Astrocyte of the spinal cord (primary cell): ENCODE measurements around the gene ADAMTS7.
"Not testable (repeated sequence)": the region's sequence is repeated elsewhere in the genome, so short reads cannot be mapped to it uniquely, and the experiment has no call there.

Experiments used
- DNase-seq: peaks from one replicate; pipeline ENCODE4 v3.0.0; 2011; ENCODE audit warnings: low read depth, low spot score
- H3K4me3 ChIP-seq: 2 replicates; pipeline ENCODE4 v1.5.1; 2011; ENCODE audit warnings: low read depth, mild to moderate bottlenecking, low read length, moderate library complexity
- in situ Hi-C: cut with HindIII; loops from 2 replicates; pipeline ENCODE4 v1.10.0; 2017; ENCODE audit warnings: low sequenced_read_pairs
- TF ChIP-seq, protein P1 (sequence below): IDR thresholded peaks from 2 replicates; pipeline ENCODE4 v1.5.1; 2012; ENCODE audit warnings: low read depth, mild to moderate bottlenecking, low read length, inconsistent platforms

Gene ADAMTS7

GRCh38 chr15:78778422-78778821 is 32.8 kb downstream of the ADAMTS7 start:
- DNase-seq: no peak
- TF ChIP-seq, protein P1, sequence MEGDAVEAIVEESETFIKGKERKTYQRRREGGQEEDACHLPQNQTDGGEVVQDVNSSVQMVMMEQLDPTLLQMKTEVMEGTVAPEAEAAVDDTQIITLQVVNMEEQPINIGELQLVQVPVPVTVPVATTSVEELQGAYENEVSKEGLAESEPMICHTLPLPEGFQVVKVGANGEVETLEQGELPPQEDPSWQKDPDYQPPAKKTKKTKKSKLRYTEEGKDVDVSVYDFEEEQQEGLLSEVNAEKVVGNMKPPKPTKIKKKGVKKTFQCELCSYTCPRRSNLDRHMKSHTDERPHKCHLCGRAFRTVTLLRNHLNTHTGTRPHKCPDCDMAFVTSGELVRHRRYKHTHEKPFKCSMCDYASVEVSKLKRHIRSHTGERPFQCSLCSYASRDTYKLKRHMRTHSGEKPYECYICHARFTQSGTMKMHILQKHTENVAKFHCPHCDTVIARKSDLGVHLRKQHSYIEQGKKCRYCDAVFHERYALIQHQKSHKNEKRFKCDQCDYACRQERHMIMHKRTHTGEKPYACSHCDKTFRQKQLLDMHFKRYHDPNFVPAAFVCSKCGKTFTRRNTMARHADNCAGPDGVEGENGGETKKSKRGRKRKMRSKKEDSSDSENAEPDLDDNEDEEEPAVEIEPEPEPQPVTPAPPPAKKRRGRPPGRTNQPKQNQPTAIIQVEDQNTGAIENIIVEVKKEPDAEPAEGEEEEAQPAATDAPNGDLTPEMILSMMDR: no peak
- no peak overlapping the region for H3K4me3 ChIP-seq
- in situ Hi-C loops: no loop called here

DNA sequence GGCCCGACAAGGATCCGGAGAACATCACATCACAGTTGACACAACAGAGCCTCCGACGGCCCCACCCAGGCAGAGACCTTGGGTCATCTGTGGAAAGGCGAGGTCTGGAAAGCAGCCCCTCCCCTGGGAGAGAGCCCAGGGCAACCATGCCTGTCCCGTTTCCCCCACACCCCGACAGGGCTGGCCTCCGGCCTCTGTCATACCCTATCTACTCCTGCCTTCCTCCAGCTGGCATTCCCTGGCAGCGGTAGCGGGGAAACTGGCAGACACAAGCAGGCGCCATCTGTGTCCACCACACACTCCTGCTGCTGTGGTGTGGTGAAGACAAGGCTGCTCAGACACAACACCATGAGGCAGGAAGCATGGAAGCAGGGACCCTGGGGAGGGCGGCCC is 33.3 kb downstream of the ADAMTS7 start:
- H3K4me3 ChIP-seq, DNase-seq, in situ Hi-C loops: not testable (repeated sequence)

DNA sequence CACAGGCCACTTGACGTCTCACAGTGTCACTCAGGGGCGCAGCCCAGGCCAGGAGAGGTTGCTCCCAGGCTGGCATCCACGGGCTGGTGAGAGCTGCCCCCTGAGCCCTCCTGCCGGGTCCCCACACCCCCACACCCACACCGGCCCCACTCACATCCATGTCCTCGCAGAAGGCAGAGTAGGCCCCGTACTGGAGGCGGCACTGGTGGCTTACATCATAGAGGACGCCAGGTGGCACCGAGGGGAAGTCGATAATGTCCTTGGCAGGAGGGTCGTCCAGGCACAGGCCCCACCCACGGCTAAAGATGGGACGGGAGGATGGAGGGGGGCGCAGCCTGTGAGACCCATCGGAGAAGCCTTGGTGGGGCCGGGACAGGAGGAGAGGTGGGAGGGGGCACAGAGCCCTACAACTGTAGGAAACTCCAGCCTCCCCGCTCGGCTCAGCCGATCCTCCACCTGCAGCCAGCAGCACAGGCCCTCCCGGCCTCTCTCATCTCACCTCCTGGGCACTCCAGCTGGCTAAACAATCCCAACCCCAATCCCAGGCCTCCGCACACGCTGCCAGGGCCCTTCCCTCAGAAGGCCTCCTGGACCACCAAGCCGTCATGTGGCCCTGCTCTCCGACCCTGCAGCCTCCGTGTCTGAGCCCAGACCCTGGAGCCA is 33.8 kb downstream of the ADAMTS7 start:
- H3K4me3 ChIP-seq, in situ Hi-C loops: not testable (repeated sequence)

GRCh38 chr15:78776046-78776925 is 35.0 kb downstream of the ADAMTS7 start:
- in situ Hi-C loops, H3K4me3 ChIP-seq, DNase-seq: not testable (repeated sequence)

More for the DNA sequence above, 33.8 kb downstream of the ADAMTS7 start:
- not testable (repeated sequence) for DNase-seq

DNA sequence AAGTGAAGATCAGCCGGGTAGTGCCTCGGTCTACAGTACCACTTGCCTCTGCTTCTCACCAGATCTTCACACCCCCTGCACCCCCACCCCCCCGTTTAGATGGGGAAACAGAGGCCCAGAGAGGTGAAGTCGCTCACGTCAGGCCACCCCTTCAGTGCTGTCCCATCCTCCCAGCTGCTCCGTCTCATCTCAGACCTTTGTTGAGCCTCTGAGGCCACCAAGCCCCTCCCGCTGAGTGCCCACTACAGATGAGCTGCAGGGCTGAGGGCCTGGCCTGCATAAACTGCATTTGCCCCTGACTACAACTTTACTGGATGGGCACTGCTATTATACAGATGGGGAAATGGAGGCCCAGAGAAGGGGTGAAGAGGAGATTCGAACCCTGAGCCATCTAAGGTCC is 35.8 kb downstream of the ADAMTS7 start:
- TF ChIP-seq, protein P1: no peak
- H3K4me3 ChIP-seq: no peak overlapping the region
- in situ Hi-C loops: no loop called here
- DNase-seq: no peak

DNA sequence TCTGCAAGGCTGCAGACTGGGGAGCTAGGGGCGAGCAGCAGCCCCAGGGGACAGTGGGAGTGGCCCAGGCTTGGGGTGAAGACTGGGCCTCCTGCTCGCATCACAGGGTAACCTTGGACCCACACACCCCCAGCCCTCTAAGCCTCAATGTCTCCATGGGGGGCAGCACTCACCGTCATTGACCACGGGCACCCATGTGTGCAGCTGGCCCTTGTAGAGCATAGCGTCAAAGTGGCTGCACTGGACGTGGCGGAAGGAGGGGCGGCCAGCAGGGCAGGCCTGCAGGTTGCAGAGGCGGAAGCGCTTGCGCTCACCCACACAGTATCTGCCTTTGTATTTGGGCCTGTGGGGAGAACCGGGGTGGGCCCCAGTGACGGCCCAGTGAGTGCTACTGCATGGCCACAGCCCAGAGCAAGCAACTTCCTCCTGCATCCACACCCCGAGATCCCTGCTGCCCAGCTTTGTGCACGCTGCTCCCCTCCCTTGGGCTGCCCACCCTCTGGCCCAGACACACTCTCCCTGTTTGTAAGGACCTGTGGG is 36.7 kb downstream of the ADAMTS7 start:
- in situ Hi-C loops, H3K4me3 ChIP-seq, DNase-seq: not testable (repeated sequence)

DNA sequence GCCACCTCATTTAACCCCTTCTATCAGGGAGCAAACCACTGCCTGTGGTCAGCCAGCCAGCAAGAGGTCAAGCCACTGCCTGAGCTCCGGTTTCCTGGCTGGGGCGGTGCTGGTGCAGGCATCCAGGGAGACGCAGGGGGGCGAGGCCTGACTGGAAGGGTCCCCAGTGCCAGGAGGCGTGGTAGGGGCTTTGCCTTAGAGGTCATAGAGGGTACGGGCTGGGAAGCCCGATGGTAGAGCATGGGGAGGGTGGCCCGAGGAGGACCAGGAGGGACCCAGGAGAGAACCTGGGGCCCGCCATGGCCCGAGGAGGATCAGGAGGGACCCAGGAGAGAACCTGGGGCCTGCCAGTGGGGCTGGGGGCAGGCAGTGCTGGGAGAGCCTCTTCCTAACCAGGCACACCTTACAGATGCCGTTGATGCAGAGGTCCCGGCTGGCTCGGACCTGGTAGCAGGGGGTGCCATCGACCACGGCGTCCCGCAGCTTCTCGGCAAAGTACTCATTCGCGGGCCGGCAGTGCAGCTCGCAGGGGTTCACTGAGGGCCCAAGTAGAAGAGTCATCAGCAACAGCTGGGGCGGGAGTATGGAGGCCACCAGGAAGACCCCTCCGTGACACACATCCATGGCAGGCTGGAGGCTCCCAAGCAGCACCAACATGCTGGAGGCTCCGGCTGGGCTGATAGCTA is 37.4 kb downstream of the ADAMTS7 start:
- in situ Hi-C loops, DNase-seq, H3K4me3 ChIP-seq: not testable (repeated sequence)

GRCh38 chr15:78772738-78773137 is 38.5 kb downstream of the ADAMTS7 start:
- H3K4me3 ChIP-seq: no peak overlapping the region
- no peak for DNase-seq
- in situ Hi-C loops: no loop called here
- TF ChIP-seq, protein P1: no peak

DNA sequence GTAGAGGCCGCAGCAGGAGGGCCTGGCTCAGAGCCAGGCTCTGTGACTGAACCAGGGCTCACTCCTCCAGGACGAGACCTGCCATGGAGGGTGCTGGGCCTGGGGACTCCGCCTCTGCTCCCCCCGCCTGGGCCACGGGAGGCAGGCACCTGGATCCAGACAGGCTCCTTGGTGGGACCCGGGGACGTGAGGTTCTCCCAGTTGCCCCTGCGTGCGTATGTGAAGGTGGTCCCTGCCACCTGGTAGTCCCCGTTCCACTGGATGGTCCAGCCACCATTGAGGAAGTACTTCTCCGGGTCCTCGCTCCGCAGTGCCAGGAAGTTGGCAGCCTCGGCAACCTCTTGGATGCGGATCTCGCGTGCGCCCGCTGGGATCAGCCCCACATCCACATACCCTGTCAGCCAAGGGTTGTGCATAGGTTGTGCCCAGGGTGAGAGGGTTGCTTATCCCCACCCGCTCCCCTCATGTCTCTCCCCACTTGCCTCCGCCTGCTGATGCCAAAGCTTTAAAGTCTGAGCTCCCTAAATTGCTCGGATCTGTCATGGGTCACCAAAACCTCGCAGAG is 39.7 kb downstream of the ADAMTS7 start:
- in situ Hi-C loops, DNase-seq, H3K4me3 ChIP-seq: not testable (repeated sequence)

DNA sequence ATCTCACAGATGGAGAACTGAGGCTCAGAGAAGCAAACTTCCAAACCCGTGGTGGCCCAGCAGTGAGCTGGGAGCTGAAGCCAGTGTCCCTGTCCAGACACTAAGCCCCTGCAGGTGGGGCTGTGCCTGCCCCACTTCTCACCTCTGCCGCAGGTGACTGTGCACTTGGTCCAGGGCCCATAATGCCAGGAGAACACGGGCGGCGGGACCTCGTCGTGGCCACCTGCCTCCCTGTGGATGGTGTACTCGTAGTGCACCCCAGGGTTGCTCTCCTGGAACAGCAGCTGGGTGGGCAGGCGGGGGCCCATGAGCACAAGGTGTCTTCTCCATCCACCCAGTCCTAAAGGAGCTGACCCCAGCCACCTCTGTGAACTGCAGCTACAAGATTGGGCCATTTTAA is 40.2 kb downstream of the ADAMTS7 start:
- in situ Hi-C loops, H3K4me3 ChIP-seq: not testable (repeated sequence)

GRCh38 chr15:78769473-78770225 is 41.6 kb downstream of the ADAMTS7 start:
- in situ Hi-C loops, DNase-seq, H3K4me3 ChIP-seq: not testable (repeated sequence)

More for the DNA sequence above, 40.2 kb downstream of the ADAMTS7 start:
- DNase-seq: not testable (repeated sequence)
